Islet precursor cell (in vitro differentiated cells): ENCODE results near the gene RBM19.
"Not testable (repeated sequence)": the region's sequence is repeated elsewhere in the genome, so short reads cannot be mapped to it uniquely, and the experiment has no call there.

Source experiments
- DNase-seq: peaks from one replicate; pipeline ENCODE4 v3.0.0-alpha.2; 2018

Gene RBM19, protein sequence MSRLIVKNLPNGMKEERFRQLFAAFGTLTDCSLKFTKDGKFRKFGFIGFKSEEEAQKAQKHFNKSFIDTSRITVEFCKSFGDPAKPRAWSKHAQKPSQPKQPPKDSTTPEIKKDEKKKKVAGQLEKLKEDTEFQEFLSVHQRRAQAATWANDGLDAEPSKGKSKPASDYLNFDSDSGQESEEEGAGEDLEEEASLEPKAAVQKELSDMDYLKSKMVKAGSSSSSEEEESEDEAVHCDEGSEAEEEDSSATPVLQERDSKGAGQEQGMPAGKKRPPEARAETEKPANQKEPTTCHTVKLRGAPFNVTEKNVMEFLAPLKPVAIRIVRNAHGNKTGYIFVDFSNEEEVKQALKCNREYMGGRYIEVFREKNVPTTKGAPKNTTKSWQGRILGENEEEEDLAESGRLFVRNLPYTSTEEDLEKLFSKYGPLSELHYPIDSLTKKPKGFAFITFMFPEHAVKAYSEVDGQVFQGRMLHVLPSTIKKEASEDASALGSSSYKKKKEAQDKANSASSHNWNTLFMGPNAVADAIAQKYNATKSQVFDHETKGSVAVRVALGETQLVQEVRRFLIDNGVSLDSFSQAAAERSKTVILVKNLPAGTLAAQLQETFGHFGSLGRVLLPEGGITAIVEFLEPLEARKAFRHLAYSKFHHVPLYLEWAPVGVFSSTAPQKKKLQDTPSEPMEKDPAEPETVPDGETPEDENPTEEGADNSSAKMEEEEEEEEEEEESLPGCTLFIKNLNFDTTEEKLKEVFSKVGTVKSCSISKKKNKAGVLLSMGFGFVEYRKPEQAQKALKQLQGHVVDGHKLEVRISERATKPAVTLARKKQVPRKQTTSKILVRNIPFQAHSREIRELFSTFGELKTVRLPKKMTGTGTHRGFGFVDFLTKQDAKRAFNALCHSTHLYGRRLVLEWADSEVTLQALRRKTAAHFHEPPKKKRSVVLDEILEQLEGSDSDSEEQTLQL

DNA sequence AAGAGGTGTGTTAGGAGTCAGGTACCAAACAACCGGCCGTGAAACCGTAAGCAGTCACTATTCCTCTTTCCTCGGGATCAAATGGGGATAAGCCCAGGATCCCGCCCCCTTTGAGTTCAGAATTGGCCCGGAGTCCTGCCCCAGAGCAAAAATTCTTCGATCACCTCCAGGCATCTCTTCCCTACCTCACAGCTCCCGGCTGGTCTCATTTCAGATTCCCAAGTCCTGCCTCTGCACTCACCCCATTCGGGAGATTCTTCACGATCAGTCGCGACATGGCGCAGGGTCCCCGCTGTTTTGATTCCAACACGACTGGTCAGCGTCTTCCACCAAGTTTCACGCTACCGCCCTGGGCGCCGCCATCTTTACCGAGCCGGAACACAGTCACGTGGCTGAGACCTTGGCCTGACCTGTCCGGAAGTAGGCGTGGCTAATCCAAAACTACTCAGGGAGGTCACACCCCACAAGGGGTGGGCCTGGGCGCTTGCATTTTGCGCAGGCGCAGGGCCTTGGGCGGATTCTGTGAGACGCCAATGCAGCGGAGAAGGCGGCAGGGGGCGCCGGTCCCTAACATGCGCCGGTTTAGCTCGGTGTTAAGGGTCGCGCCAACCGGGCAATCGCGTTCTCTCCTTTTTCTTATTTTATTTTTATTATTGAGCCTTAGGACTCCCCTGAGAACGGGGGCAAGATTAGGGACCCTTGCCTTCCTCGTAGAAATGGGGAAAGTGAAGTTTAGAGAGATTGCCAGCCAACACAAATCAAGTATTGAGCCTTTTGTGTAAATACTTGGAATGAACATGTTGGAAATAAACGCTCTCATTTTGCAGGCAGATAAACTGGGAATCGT lies at the start of gene RBM19:
TSS of gene RBM19 (minus strand) at position 375 of the 847 bp plus-strand sequence. CDS start at position 277, 98 bp downstream.
- peak; percentile 99 for DNase-seq

DNA sequence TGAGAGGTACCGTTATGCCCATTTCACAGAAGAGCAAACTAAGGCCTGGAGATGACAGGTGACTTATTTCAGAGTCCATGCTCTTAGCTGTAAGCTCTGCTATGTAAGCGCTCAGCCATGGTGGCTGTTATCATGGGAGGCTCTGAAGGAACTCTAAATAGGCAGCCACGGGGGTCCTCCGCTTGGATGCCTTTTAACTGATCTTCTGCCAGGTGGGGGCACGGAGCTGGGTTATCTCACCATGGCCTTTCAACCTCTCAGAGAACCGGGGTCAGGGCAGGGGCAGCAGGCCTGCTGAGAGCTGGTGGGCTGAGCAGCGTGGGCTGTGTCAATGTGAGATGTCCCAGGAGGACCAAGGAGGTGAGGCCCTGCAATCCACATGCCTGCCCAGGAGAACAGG lies 49.7 kb upstream of the RBM19 start:
- DNase-seq, result no peak

DNA sequence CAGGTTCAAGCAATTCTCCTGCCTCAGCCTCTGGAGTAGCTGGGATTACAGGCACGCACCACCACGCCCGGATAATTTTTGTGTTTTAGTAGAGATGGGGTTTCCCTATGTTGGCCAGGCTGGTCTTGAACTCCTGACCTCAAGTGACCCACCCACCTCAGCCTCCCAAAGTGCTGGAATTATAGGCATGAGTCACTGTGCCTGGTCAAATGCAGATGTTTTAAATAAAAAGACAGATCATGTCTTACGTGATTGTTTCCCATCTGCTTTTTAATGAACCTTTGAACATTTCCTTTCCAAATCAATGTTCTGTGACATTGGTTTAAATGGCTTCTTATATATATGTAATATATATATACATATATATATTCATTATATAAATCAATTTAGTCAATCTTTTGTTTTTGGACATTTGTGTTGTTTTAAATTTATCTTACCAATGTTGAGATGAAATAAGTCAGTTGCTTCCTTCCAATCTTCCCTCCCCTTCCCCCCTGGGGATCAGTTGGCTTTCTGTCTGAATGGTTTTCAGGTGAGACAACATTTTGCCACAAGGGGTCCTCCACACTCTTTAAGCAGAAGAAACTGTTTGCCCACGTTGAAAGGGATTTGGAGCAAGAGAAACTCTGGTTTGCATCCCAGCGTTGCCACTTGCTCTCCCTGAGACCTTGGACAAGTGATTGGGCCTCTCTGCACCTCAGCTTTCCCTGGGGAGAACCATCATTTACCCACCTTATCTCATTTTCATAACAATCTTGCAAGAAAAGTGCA lies 47.6 kb upstream of the RBM19 start:
- peak; percentile 81 for DNase-seq

DNA sequence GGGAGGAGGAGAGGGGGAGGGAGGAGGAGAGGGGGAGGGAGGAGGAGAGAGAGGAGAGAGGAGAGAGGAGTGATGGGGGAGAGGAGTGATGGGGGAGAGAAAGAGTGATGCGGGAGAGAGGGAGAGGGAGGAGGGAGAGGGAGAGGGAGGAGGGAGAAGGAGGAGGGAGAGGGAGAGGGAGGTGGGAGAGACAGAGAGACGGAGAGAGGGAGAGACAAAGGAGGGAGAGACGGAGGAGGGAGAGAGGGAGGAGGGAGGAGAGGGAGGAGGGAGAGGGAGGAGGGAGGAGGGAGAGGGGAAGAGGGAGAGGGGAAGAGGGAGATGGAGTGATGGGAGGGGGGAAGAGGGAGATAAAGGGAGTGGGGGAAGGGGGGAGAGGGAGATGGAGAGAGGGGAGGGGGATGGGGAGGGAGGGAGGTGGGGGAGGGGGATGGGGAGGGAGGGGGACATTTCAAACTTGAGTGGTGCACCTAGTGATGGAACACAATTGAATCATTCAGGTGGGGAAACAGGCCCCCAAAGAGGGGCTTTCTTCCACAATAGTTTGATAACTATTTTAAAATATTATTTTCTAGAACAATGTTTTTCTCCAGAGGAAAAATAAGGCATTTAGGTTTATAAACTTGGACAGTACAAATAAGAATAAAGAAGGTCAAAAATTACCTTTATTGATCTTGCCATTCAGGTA lies 46.8 kb upstream of the RBM19 start:
- no peak for DNase-seq

DNA sequence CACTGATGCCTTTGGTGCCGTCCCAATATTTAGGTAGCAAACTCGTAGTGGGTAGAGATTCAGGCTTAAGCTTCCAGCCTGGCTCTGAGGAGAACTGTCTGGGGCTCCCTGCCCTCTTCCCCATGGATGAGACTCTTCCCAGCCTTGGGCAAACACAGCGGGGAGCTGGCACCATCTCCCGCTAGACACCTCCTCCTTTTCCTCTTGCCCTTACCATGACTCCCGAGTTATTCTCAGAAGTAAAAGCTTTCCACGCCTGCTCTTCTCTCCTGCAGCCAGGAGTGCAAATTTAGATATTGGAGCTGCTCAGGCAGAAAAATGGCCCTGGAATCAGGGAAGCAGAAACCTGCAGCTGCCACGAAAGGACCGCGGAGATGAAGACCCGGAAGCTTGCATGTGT lies 45.6 kb upstream of the RBM19 start:
- DNase-seq, result no peak

DNA sequence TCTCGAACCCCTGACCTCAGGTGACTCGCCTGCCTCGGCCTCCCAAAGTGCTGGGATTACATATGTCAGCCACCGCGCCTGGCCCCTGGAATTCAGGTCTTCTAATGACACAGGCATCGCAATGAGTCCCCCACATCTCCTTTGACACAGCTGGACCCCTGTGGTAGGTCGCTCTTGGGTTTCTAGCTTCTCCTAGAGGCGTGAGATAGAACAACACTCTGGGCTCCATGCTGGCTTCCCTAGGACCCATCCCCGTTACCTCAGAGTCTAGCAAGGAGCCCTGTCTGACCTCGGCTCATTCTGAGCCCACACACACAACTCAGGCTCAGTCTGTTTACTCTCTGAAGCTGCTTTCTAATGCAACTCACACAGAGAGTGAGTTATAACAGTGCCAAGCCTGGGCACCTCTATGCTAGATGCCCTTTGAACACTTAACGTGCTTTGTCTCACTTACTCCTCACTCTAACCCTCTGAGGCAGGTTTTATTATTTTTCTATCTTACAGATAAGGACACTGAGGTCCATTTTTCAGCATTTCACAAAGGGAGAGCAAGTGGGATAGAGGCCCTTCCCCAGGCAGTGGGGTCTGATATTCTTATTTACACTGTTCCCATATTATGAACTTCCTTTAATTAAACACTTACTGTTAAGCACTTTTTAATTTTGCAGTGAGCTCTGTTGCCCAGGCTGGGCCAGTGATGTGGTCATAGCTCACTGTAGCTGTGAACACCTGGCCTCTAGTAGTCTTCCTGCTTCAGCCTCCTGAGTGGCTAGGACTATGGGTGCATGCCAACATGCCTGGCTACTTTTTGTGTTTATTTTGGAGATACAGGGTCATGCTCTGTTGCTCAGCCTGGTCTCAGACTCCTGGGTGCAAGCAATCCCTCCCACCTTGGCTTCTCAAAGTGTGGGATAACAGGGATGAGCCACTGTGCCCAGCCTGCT lies 40.6 kb upstream of the RBM19 start:
- no peak for DNase-seq

DNA sequence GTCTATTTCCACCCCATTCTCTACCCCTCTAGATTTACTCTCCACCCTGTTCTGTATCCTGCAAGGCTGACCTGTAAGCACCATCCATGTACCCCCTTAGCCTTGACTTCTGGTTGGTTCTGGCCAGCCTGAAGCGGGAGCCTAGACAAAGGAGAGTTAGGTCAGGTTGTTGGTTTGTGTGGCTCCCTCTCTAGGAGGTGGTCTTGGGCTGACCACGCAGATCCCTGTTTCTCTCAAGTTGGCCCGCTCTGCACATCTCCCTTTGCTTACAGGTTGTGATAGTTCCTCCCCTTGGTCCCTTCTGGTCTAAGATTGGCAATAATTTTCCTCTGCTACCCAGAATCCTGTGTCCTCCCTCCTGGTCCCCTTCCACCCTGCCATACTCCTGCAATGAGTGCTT lies 38.3 kb upstream of the RBM19 start:
- DNase-seq, result no peak

DNA sequence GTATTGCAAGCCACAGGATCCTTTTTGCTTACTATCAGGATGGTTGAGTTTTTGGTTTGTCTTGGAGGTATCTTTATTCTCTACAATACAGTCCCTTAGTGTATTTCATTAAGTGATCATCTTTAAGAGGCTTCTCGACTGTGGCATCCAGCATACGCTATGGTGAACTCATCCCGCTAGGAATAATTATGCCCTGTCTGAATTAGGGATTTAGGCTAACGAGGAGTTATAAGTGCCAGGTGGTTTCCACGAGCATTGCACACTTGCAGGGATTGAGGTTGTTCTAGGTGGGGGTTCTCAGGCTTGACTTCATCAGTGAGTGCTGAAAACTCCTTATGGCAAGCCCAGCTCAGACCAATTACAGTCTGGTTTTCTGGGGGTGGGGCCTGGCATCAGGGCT lies 37.2 kb upstream of the RBM19 start:
- no peak for DNase-seq

DNA sequence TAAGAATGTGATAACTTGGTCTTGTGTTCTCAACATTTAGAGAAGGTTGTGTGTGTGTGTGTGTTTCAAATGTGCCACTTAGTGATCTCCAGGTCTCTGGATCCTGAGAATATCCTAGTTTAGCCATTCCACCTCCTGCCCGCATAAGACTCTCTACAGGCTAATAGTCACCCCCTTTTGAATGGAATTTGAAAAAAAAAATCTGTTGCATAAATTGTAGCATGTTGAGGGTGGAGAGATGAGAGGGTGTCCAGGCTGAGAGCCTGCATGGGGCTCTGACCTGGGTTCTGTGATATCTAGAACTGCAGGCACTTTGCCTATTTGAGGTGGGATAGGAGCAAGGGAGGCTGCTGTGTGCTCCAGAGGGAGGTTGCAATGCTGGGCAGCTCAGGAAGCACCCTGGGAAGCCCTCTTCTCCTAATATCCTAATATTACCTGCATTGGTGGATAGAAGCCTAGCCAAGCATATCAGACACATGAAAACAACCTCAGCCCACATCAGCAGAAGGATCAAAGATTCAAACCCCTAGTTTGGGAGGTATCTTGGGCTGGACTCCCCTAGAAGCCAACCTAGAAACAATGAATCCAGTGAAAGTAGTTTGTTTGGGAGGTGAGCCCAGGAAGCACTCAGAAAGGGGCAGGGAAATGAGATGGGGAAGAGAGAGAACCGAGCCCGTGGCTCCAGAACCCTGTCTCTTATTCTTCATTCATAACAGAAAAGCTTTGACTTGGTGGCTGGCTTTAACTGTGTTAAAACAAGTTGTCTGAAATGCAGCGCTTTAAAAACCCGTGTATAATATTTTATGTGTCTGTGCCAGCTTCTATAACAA lies 35.6 kb upstream of the RBM19 start:
- DNase-seq, result no peak

DNA sequence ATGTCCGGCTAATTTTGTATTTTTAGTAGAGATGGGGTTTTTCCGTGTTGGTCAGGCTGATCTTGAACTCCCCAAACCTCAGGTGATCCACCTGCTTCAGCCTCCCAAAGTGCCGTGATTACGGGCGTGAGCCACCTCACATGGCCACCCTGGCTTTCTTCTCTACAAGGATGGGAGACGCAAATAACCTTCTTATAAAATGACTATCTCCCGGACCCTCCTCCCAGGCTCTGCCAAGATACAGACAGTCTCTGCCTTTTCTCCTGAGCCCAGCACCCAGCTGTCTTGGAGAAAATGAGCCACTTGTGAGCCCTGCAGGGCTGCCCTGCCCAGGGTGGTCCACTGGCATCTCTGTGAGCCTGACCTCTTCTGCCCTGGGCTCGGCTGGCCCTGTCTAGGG lies 34.7 kb upstream of the RBM19 start:
- no peak for DNase-seq

DNA sequence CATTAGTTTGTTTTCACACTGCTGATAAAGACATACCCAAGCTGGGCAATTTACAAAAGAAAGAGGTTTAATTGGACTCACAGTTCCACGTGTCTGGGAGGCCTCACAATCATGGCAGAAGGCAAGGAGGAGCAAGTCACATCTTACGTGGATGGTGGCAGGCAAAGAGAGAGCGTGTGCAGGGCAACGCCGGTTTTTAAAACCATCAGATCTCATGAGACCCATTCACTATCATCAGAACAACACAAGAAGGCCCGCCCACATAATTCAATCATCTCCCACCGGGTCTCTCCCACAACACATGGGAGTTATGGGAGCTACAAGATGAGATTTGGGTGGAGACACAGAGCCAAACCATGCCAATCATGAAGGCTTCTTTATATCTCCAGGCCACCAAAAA lies 34.1 kb upstream of the RBM19 start:
- DNase-seq, result not testable (repeated sequence)

DNA sequence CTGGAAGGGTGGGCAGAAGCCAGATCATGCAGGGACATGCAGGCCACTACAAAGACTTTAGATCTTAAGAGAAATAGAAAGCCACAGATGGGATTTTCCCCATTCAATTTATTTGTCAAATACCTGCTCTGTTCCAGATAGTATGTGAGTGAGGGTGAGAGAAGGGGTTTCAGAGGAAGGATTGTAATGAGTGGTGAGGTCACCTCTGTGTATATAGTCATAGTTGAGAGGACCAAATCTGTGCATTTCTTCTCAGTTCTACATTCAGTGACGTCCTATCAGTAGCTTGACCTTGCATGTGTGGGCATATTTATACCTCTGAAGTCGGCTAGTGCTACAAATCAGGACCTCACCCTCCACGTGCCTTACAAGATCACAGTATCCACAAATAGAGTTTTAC lies 31.2 kb upstream of the RBM19 start:
- no peak for DNase-seq

DNA sequence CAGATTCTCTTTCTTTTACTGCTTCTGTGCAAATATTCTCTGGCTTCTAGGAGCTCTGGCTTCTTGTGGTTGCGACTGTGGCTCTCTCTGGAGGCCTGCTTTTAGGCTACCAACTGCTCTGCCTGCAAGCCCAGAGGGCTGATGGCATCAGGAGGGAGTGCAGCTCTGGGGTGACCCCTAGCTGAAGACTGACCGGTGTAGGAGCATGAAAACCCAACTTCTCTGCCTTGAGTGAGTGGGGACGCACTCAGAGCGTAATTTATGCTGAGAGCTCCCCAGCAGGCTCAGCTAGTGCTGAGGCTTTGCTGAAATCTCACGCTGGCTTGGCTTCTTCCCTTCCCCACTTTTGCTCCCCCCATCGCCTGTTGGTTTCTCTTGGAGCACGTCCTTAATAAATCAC lies 29.9 kb upstream of the RBM19 start:
- peak; percentile 76 for DNase-seq

DNA sequence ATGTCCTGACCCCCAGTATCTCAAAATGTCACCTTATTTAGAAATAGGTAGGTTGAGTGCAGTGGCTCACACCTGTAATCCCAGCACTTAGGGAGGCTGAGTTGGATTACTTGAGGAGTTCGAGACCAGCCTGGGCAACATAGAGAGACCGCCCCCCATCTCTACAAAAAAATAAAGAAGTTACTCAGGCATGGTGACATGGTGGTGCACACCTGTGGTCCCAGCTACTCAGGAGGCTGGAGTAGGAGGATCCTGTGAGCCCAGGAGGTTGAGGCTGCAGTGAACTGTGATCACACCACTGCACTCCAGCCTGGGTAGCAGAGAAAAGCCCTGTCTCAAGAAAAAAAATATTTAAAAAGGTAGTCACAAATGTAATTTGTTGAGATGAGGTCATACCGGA lies 27.9 kb upstream of the RBM19 start:
- DNase-seq, result no peak

DNA sequence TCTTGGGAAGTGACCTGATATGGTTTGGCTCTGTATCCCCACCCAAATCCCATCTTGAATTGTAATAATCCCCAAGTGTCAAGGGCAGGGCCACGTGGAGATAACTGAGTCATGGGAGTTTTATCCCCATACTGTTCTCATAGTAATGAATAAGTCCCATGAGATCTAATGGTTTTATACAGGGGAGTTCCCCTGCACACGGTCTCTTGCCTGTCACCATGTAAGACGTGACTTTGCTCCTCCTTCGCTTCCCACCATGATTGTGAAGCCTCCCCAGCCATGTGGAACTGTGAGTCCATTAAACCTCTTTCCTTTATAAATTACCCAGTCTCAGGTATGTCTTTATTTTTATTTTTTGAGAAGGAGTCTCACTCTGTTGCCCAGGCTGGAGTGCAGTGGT lies 26.6 kb upstream of the RBM19 start:
- not testable (repeated sequence) for DNase-seq

DNA sequence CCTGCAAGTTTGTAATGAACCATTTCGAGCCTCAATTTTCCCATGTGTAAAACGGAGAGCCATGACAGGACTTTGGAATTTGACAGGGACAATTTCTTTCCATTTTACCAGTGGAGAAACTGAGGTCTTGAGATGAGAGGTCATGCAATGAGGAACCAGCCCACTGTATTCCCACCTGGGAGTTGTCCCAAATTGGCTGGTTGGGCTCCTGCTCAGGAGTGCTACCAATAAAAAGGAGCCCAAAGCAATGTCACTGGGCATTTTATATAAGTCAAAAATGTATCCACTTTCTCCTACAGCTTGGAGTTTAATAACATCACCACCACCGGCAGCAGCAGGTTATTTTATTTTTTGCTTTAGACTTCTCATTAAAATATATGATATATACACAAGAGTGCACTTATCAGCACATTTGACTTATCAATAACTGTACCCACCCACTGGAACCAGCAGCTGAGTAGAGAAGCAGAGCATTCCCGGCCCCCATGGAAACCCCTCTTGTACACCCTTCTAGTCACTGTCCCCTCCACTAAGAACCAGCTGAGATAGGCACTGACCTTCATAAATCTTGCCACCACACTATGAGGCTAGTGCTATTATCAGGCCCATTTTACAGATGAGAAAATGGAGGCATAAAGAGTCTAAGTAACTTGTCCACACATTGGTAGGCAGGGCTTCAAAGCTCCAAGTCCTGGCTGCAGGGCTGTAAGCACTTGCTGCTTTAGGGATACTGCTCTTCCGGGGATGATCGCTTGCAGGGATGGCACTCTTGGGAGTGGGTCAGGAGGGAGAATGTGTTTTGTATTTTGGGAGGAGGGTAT lies 25.3 kb upstream of the RBM19 start:
- DNase-seq, result no peak

DNA sequence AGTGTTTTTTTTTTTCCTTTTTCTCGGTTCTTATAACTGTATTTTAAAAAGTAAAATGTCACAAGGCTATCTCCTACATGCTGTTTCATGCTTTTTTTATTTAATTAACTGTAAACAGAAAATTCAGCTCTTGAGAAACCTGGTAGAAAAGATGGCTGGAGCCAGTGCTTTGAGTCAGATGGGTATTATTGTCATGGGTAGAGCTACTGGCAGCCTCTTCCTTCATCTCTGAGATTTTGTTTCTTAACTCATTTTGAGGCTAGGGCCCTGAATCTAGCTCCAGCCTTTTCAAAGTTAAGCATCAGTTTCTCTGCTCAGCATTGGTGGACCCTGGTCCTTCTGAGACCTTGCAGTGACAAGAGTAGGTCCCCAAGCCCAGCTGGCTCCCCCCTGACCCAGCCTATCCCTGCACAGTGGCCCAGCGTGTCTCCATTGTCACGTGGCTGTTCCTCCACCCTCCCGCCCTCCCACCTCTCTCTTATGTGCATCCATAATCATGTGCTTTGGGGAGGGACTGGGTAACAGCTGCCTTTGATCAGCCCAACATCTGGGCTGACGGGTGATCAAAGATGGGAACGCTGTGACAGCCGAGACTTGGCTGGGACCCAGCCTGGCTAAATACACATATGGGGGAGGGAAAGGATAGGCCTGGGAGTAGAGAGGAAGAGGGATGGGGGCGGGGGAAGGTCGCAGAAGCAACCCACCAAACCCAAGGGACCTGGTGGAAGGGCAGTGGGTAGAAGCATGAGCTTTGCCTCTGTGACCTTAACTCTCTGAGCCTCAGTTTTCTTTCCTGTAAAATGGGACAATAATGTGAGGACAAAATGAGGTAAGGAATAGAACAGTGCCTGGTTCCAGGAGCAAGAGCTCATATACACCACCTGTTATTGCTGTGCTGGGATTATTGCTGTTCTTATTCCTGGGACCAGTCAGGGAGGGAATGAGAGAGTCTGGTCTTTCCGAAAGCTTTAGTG lies 24.4 kb upstream of the RBM19 start:
- DNase-seq, result no peak
